Omental fat pad (tissue), 4 donors: Measurements from ENCODE around the gene SGK1. TPM values are rescaled to one million over a fixed set of nuclear protein-coding genes. Genes with fewer than 3 reads are reported as not detected.
"Not testable (repeated sequence)": the region's sequence is repeated elsewhere in the genome, so short reads cannot be mapped to it uniquely, and the experiment has no call there.

Experiments
- ATAC-seq: fragments of 150-250 bp; one replicate; pipeline ENCODE4 v1.9.1; 2016; ENCODE audit warnings: mild to moderate bottlenecking, moderate library complexity; ENCODE audit not compliant: low FRiP score
- DNase-seq: peaks from one replicate; pipeline ENCODE4 v3.0.0-alpha.2; 2019; ENCODE audit warnings: low spot score
- CTCF ChIP-seq, 3 donors: fragments of 450-650 bp; IDR thresholded peaks; one replicate each; pipeline ENCODE4 v1.5.1; 2016 to 2017; ENCODE audit warnings: antibody characterized with exemption in 3 of 3, mild to moderate bottlenecking in 3 of 3, moderate library complexity in 2 of 3
- total RNA-seq, 4 donors: library from RNA; depleted of rRNA; stranded (reverse); fragments of >200 nt; gene quantifications; one replicate each; pipeline ENCODE4 v1.1.0, GENCODE V29; 2016

The SGK1 gene
- total RNA-seq, 4 donors from 2014 or later, result 355 to 1,386 (median 540) TPM

- no peak for ATAC-seq
- DNase-seq, result no peak
- no peak for TF ChIP-seq CTCF (IDR thresholded peaks at IDR 0.05)
Measured at GRCh38 chr6:134205366-134205765, 112.5 kb downstream of the SGK1 start.

- not testable (repeated sequence) for ATAC-seq, DNase-seq
Measured at GRCh38 chr6:134204759-134205158, 113.2 kb downstream of the SGK1 start.

GRCh38 chr6:134204031-134204430, 113.9 kb downstream of the SGK1 start:
- ATAC-seq (no peak), DNase-seq (no peak)
- no peak for TF ChIP-seq CTCF (IDR thresholded peaks at IDR 0.05)

- ATAC-seq (no peak), DNase-seq (no peak)
- no peak for TF ChIP-seq CTCF (IDR thresholded peaks at IDR 0.05)
Measured at GRCh38 chr6:134201716-134202115, 116.2 kb downstream of the SGK1 start.

GRCh38 chr6:134199848-134200606, 117.9 kb downstream of the SGK1 start:
- no peak for ATAC-seq
- no peak for TF ChIP-seq CTCF (IDR thresholded peaks at IDR 0.05)
- DNase-seq, result no peak

- DNase-seq (no peak), ATAC-seq (no peak)
- no peak for TF ChIP-seq CTCF (IDR thresholded peaks at IDR 0.05)
Measured at GRCh38 chr6:134198093-134198492, 119.8 kb downstream of the SGK1 start.

- DNase-seq, ATAC-seq: not testable (repeated sequence)
Measured at GRCh38 chr6:134197685-134198084, 120.2 kb downstream of the SGK1 start.

GRCh38 chr6:134196568-134197193, 121.2 kb downstream of the SGK1 start:
- TF ChIP-seq CTCF (IDR thresholded peaks at IDR 0.05), result no peak
- ATAC-seq (no peak), DNase-seq (no peak)
